Mesothelial cell of epicardium (in vitro differentiated cells): ENCODE data around the gene SPOCK1. TPM values are rescaled to one million over a fixed set of nuclear protein-coding genes. Genes with fewer than 3 reads are reported as not detected.

ENCODE experiments used
- DNase-seq, 2 experiments: peaks; one replicate each; pipeline ENCODE4 v3.0.0; 2021; ENCODE audit warnings: low spot score in 2 of 2; ENCODE audit not compliant: unreplicated experiment in 2 of 2
- H3K27ac Mint-ChIP-seq: 2 replicates; pipeline ENCODE4 v1.8.0; 2021; ENCODE audit warnings: mixed read lengths
- H3K27me3 Mint-ChIP-seq: 2 replicates; pipeline ENCODE4 v1.8.0; 2021; ENCODE audit warnings: low read depth, mixed read lengths
- H3K36me3 Mint-ChIP-seq: 2 replicates; pipeline ENCODE4 v1.8.0; 2021; ENCODE audit warnings: mixed read lengths
- H3K4me1 Mint-ChIP-seq: 2 replicates; pipeline ENCODE4 v1.8.0; 2021; ENCODE audit warnings: mixed read lengths
- H3K4me3 Mint-ChIP-seq: 2 replicates; pipeline ENCODE4 v1.8.0; 2021; ENCODE audit warnings: mild to moderate bottlenecking, moderate library complexity, mixed read lengths
- H3K9me3 Mint-ChIP-seq: 2 replicates; pipeline ENCODE4 v1.8.0; 2021; ENCODE audit warnings: mixed read lengths
- CTCF ChIP-seq: fragments of 200-600 bp; sonication (generic); IDR thresholded peaks from one replicate; pipeline ENCODE4 v1.5.0; 2021; ENCODE audit warnings: antibody characterized with exemption; ENCODE audit not compliant: unreplicated experiment
- total RNA-seq: library from RNA; stranded (reverse); gene quantifications from 3 replicates; pipeline ENCODE4 v1.2.1, GENCODE V29; 2021

SPOCK1 gene
- total RNA-seq, 1 donor from 2014 or later: 6.6 TPM

- no peak for DNase-seq
- H3K9me3 Mint-ChIP-seq: no peaks in the 10 kb centered on the region
- peaks cover 29% of the 10 kb centered on the region for H3K4me1 Mint-ChIP-seq
- no peaks in the 10 kb centered on the region for H3K36me3 Mint-ChIP-seq
- TF ChIP-seq CTCF: no peak
- H3K4me3 Mint-ChIP-seq: no peak overlapping the region
- H3K27me3 Mint-ChIP-seq: no peaks in the 10 kb centered on the region
- H3K27ac Mint-ChIP-seq: no peak overlapping the region
Measured at GRCh38 chr5:137141779-137142178, 357.3 kb downstream of the SPOCK1 start.

GRCh38 chr5:137136991-137137632 lies 362.0 kb downstream of the SPOCK1 start:
- DNase-seq: no peak

GRCh38 chr5:137134920-137135532 lies 364.1 kb downstream of the SPOCK1 start:
- Mint-ChIP-seq H3K4me1 (peaks cover 17% of the 10 kb centered on the region), H3K36me3 (no peaks in the 10 kb centered on the region), H3K4me3 (no peak overlapping the region), H3K27me3 (peaks cover 2% of the 10 kb centered on the region), H3K9me3 (peaks cover 3% of the 10 kb centered on the region), H3K27ac (no peak overlapping the region)
- no peak for DNase-seq
- no peak for TF ChIP-seq CTCF

More at GRCh38 chr5:137136991-137137632, 362.0 kb downstream of the SPOCK1 start:
- Mint-ChIP-seq H3K4me1 (peaks cover 26% of the 10 kb centered on the region), H3K27me3 (peaks cover 2% of the 10 kb centered on the region), H3K36me3 (no peaks in the 10 kb centered on the region), H3K4me3 (no peak overlapping the region), H3K27ac (no peak overlapping the region), H3K9me3 (no peaks in the 10 kb centered on the region)
- TF ChIP-seq CTCF: no peak

- Mint-ChIP-seq H3K9me3 (peaks cover 12% of the 10 kb centered on the region), H3K36me3 (no peaks in the 10 kb centered on the region), H3K27ac (no peak overlapping the region), H3K4me3 (no peak overlapping the region), H3K27me3 (peaks cover 3% of the 10 kb centered on the region), H3K4me1 (peaks cover 6% of the 10 kb centered on the region)
- no peak for TF ChIP-seq CTCF
- DNase-seq: no peak
Measured at GRCh38 chr5:137129886-137130680, 369.0 kb downstream of the SPOCK1 start.

GRCh38 chr5:137128012-137128411 lies 371.1 kb downstream of the SPOCK1 start:
- no peak for DNase-seq
- H3K4me3 Mint-ChIP-seq: no peak overlapping the region
- H3K27me3 Mint-ChIP-seq: peaks cover 3% of the 10 kb centered on the region
- no peak for TF ChIP-seq CTCF
- no peak overlapping the region for H3K27ac Mint-ChIP-seq
- H3K36me3 Mint-ChIP-seq: no peaks in the 10 kb centered on the region
- no peaks in the 10 kb centered on the region for H3K4me1 Mint-ChIP-seq
- peaks cover 12% of the 10 kb centered on the region for H3K9me3 Mint-ChIP-seq
